ENCODE results near the gene PPT2.
A peak's percentile ranks its signal among the peaks of the same experiment; 100 is the strongest.
"Not testable (repeated sequence)": the region's sequence is repeated elsewhere in the genome, so short reads cannot be mapped to it uniquely, and the experiment has no call there.

The PPT2 gene

GRCh38 chr6:32184084-32184640 lies 30.2 kb downstream of the PPT2 start, which contains the start of gene AGER:
Gene AGER (minus strand): TSS chr6:32184253. CDS start chr6:32184222, 31 bp downstream.
- no peak for DNase-seq (ENCODE audit: low read depth in 1 of 2, low spot score in 1 of 2)
- TF ChIP-seq GABPA (IDR thresholded peaks at IDR 0.05; ENCODE audit: low read depth) (no peak), CTCF (IDR thresholded peaks at IDR 0.05; ENCODE audit: insufficient read depth, low read length) (no peak), REST (IDR thresholded peaks at IDR 0.05; ENCODE audit: insufficient replicate concordance, low read depth) (no peak), SPI1 (IDR thresholded peaks at IDR 0.05; ENCODE audit: borderline replicate concordance, low read depth) (no peak), POLR2AphosphoS5 (IDR thresholded peaks at IDR 0.05; ENCODE audit: low read depth) (no peak)
- Histone ChIP-seq H3K4me3 (replicated peaks; ENCODE audit: insufficient read depth, low read length) (no peak within 1 kb of the TSS), H3K27ac (replicated peaks) (no peak within 1 kb of the TSS), H3K27me3 (ENCODE audit: insufficient read depth, poor library complexity, severe bottlenecking) (no peaks in the 10 kb centered on the region)

- not testable (repeated sequence) for H3K27ac ChIP-seq (replicated peaks); H3K27me3 ChIP-seq (ENCODE audit: insufficient read depth, poor library complexity, severe bottlenecking); H3K4me3 ChIP-seq (replicated peaks; ENCODE audit: insufficient read depth, low read length); DNase-seq (ENCODE audit: low read depth in 1 of 2, low spot score in 1 of 2)
These were observed 31.8 kb downstream of the PPT2 start for GRCh38 chr6:32185681-32186131.

GRCh38 chr6:32186151-32186840 lies 32.4 kb downstream of the PPT2 start:
- peak overlapping the region; percentile 43 for H3K27ac ChIP-seq (replicated peaks)

GRCh38 chr6:32187009-32187709 lies 33.2 kb downstream of the PPT2 start:
- no peak for TF ChIP-seq REST (IDR thresholded peaks at IDR 0.05; ENCODE audit: insufficient replicate concordance, low read depth)
- no peak for TF ChIP-seq POLR2AphosphoS5 (IDR thresholded peaks at IDR 0.05; ENCODE audit: low read depth)
- peak; percentile 79 for TF ChIP-seq SPI1 (IDR thresholded peaks at IDR 0.05; ENCODE audit: borderline replicate concordance, low read depth)
- TF ChIP-seq CTCF (IDR thresholded peaks at IDR 0.05; ENCODE audit: insufficient read depth, low read length): no peak
- peak overlapping the region; percentile 43 for H3K27ac ChIP-seq (replicated peaks)
- H3K4me3 ChIP-seq (replicated peaks; ENCODE audit: insufficient read depth, low read length): no peak overlapping the region
- no peak for DNase-seq (ENCODE audit: low read depth in 1 of 2, low spot score in 1 of 2)
- H3K27me3 ChIP-seq (ENCODE audit: insufficient read depth, poor library complexity, severe bottlenecking): no peaks in the 10 kb centered on the region

More at GRCh38 chr6:32186151-32186840, 32.4 kb downstream of the PPT2 start:
- not testable (repeated sequence) for H3K4me3 ChIP-seq (replicated peaks; ENCODE audit: insufficient read depth, low read length); DNase-seq (ENCODE audit: low read depth in 1 of 2, low spot score in 1 of 2); H3K27me3 ChIP-seq (ENCODE audit: insufficient read depth, poor library complexity, severe bottlenecking)

GRCh38 chr6:32187725-32188380 lies 33.9 kb downstream of the PPT2 start:
- not testable (repeated sequence) for H3K27me3 ChIP-seq (ENCODE audit: insufficient read depth, poor library complexity, severe bottlenecking); H3K4me3 ChIP-seq (replicated peaks; ENCODE audit: insufficient read depth, low read length); DNase-seq (ENCODE audit: low read depth in 1 of 2, low spot score in 1 of 2)
- H3K27ac ChIP-seq (replicated peaks): peak overlapping the region; percentile 95; the same call in 1 of the 2 replicates
